ENCODE measurements around the gene CTBP2. TPM values are rescaled to one million over a fixed set of nuclear protein-coding genes. Genes with fewer than 3 reads are reported as not detected.

The CTBP2 gene
- total RNA-seq, 1 donor from 2014 or later: 57.3 TPM

- H3K4me3 ChIP-seq (ENCODE audit: low read depth, low read length): no peak overlapping the region
- no peak for TF ChIP-seq CTCF (conservative IDR thresholded peaks at IDR 0.05; ENCODE audit: low read depth, low read length)
- DNase-seq (ENCODE audit: low read depth): no peak
Observed at GRCh38 chr10:124977648-124978375, 182.6 kb downstream of the CTBP2 start.

DNA sequence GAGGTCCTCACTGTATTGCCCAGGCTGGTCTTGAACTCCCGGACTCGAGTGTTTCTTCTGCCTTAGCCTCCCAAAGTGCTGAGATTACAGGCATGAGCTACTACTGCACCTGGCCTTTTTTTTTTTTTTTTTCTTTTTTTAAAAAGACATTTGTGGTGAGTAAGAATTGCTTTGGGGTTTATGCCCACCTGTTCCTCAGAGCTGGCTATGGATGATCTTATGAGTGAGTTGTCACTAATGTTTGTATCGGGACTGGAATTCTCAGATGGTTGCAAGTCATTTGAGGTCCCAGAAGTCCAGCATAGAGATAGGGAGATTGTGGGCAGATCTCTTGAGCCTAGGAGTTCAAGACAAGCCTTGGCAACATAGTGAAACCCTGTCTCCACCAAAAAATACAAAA is 183.2 kb downstream of the CTBP2 start:
- TF ChIP-seq CTCF (conservative IDR thresholded peaks at IDR 0.05; ENCODE audit: low read depth, low read length): no peak
- no peak overlapping the region for H3K4me3 ChIP-seq (ENCODE audit: low read depth, low read length)
- no peak for DNase-seq (ENCODE audit: low read depth)

DNA sequence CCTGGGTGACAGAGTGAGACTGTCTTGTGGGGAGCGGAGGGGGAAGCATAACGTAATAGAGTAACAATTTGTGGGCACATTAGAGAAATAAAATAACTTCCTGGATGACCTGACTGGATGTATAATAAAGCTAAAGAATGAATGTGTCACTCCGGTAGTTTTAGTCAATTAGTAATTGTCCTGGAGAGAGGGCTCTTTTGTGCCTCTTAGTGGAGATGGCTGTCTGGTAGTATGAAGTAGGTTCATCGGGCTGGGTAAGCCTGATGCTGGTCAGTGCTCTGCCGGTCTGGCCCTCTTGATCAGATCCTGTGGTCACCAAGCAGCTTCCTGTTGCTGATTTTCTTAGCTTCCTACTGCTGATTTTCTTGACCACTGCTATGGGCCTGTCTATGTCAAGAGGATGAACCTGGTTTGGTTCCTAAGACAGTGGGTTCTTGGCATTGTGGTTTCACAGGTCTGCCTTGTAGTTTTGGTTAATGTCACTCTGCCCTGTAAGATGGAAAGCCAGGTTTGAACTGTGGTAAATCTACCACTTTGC is 184.3 kb downstream of the CTBP2 start:
- no peak overlapping the region for H3K4me3 ChIP-seq (ENCODE audit: low read depth, low read length)
- TF ChIP-seq CTCF (conservative IDR thresholded peaks at IDR 0.05; ENCODE audit: low read depth, low read length): no peak
- no peak for DNase-seq (ENCODE audit: low read depth)

DNA sequence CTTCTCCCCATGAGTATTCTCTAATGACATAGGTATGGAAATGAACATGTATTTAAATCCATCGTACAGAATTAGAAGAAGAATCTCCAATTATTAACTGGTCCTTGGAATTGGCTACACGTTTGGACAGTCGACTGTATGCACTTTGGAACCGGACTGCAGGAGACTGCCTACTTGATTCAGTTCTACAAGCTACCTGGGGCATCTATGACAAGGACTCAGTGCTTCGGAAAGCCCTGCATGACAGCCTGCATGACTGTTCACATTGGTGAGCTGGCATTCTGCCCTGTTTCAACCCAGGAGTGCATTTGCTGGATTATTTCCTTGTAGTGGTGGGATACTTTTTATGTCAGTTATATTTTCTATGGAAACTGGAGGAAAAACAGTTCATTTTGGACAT is 186.2 kb downstream of the CTBP2 start:
- no peak for DNase-seq (ENCODE audit: low read depth)
- no peak for TF ChIP-seq CTCF (conservative IDR thresholded peaks at IDR 0.05; ENCODE audit: low read depth, low read length)
- no peak overlapping the region for H3K4me3 ChIP-seq (ENCODE audit: low read depth, low read length)

GRCh38 chr10:124972637-124973036 is 187.7 kb downstream of the CTBP2 start:
- DNase-seq (ENCODE audit: low read depth): no peak
- no peak overlapping the region for H3K4me3 ChIP-seq (ENCODE audit: low read depth, low read length)
- no peak for TF ChIP-seq CTCF (conservative IDR thresholded peaks at IDR 0.05; ENCODE audit: low read depth, low read length)

DNA sequence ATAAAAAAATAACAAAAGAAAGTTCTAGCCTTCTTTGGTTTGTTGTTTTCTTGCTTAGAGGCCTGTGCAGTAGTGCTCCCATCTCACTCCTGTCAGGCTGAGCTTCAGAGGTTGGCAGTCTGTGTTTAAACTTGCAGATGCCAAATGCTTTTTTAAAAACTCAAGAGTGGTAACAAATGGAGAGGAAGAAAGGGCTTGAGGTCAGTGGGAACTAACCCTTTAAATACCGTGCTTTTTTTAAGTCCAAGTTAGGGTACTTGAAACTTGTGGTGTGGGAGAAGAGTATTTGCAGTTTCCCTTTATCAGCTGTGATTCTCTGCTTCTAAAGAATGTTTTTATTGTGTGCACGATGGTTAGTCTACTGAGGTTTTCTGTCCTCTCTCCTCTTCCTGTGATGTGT is 189.1 kb downstream of the CTBP2 start:
- no peak for TF ChIP-seq CTCF (conservative IDR thresholded peaks at IDR 0.05; ENCODE audit: low read depth, low read length)
- no peak overlapping the region for H3K4me3 ChIP-seq (ENCODE audit: low read depth, low read length)
- DNase-seq (ENCODE audit: low read depth): no peak

DNA sequence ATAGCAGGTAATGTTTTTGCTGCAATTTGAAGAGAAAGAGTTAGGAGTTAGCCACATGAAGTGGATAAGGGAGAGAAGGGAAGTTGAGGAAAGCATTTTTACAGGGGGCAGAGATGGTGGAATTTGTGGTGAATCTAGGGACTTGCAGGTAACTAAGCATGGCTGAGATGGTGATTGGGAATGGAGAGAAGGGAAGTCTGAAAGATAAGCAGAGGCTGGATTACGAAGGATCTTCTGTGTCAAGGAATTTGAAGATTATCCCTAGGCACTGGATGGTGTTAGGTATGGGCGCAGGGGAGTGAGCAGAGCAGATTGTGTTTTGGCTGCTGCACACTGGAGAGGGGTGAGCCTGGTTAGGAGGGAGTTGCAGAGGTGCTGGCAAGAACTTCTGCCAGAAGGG is 193.1 kb downstream of the CTBP2 start:
- TF ChIP-seq CTCF (conservative IDR thresholded peaks at IDR 0.05; ENCODE audit: low read depth, low read length): no peak

More for the DNA sequence above, 193.1 kb downstream of the CTBP2 start:
- DNase-seq (ENCODE audit: low read depth): no peak
- no peak overlapping the region for H3K4me3 ChIP-seq (ENCODE audit: low read depth, low read length)
